ENCODE data around the gene BICDL1.

Gene BICDL1

DNA sequence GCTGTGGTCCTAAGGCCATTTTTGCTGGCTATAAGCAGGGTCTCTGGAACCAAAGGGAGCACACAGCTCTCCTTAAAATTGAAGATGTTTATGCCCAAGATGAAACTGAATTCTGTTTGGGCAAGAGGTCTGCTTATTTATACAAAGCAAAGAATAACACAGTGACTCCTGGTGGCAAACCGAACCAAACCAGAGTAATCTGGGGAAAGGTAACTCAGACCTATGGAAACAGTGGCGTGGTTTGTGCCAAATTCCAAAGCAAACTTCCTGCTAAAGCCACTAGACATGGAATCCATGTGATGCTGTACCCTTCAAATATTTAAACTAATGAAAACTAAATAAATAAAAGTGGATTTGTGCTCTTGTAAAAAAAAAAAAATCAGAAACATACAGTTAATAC is 29.6 kb upstream of the BICDL1 start:
- Histone ChIP-seq H3K9me3 (ENCODE audit: insufficient read depth, low read depth, low read length) (peaks cover 5% of the 10 kb centered on the region), H3K4me2 (ENCODE audit: low read length) (no peak overlapping the region), H3K4me3 (ENCODE audit: low read depth, low read length) (no peak overlapping the region), H3K79me2 (ENCODE audit: control insufficient read depth, insufficient read depth, low read length, poor library complexity) (no peaks in the 10 kb centered on the region), H2BK12ac (ENCODE audit: low read length) (no peak overlapping the region), H3K36me3 (ENCODE audit: control insufficient read depth in 1 of 2, insufficient read depth in 2 of 2, low read length in 2 of 2) (no peaks in the 10 kb centered on the region), H3K4me1 (ENCODE audit: control insufficient read depth in 1 of 2, insufficient read depth in 2 of 2, low read length in 2 of 2) (no peaks in the 10 kb centered on the region), H3K14ac (ENCODE audit: low read length) (no peak overlapping the region), H2BK5ac (ENCODE audit: low read depth, low read length, poor library complexity) (no peak overlapping the region), H3K27ac (ENCODE audit: low read depth, low read length) (no peak overlapping the region), H3K4ac (ENCODE audit: low read depth, low read length) (no peak overlapping the region), H3K79me1 (ENCODE audit: low read length) (no peaks in the 10 kb centered on the region), H3K23ac (ENCODE audit: low read length) (no peak overlapping the region), H3K18ac (ENCODE audit: low read length) (no peak overlapping the region), H4K12ac (ENCODE audit: low read depth, low read length) (no peak overlapping the region), H4K8ac (ENCODE audit: low read depth, low read length) (no peak overlapping the region), H2BK120ac (ENCODE audit: insufficient read depth, low read length, poor library complexity) (no peak overlapping the region), H2AK5ac (ENCODE audit: low read length) (no peak overlapping the region), H3K27me3 (ENCODE audit: insufficient read depth, low read length) (no peaks in the 10 kb centered on the region), H3K9ac (ENCODE audit: low read length) (no peak overlapping the region), H2AFZ (ENCODE audit: insufficient read depth, low read length, poor library complexity) (no peak overlapping the region), H4K91ac (ENCODE audit: low read depth, low read length) (no peak overlapping the region)
- no peak for DNase-seq
- WGBS (ENCODE audit: extremely low coverage, insufficient coverage, insufficient read length): no CpG with 5 or more reads among the region's 2 CpGs

DNA sequence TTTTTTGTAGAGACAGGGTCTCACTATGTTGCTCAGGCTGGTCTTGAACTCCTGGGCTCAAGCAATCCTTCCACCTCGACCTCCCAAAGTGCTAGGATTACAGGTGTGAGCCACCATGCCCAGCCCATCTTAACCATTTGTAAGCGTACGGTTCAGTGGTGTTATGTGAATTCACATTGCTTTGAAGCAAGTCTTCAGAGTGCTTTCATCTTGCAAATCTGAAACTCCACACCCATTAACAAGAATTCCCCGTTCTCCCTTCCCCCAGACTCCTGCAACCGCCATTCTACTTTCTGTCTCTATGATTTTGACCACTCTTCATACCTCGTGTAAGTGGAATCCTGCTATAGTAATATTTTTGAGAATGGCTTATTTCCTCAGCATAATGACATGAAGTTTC is 24.9 kb upstream of the BICDL1 start:
- Histone ChIP-seq H4K8ac (ENCODE audit: low read depth, low read length) (no peak overlapping the region), H3K27ac (ENCODE audit: low read depth, low read length) (no peak overlapping the region), H2AFZ (ENCODE audit: insufficient read depth, low read length, poor library complexity) (no peak overlapping the region), H3K27me3 (ENCODE audit: insufficient read depth, low read length) (no peaks in the 10 kb centered on the region), H3K4me1 (ENCODE audit: control insufficient read depth in 1 of 2, insufficient read depth in 2 of 2, low read length in 2 of 2) (no peaks in the 10 kb centered on the region), H3K79me1 (ENCODE audit: low read length) (no peaks in the 10 kb centered on the region), H4K12ac (ENCODE audit: low read depth, low read length) (no peak overlapping the region), H2AK5ac (ENCODE audit: low read length) (no peak overlapping the region), H3K4ac (ENCODE audit: low read depth, low read length) (no peak overlapping the region), H3K36me3 (ENCODE audit: control insufficient read depth in 1 of 2, insufficient read depth in 2 of 2, low read length in 2 of 2) (no peaks in the 10 kb centered on the region), H3K79me2 (ENCODE audit: control insufficient read depth, insufficient read depth, low read length, poor library complexity) (no peaks in the 10 kb centered on the region), H3K23ac (ENCODE audit: low read length) (no peak overlapping the region), H3K9me3 (ENCODE audit: insufficient read depth, low read depth, low read length) (no peaks in the 10 kb centered on the region), H2BK12ac (ENCODE audit: low read length) (no peak overlapping the region), H2BK120ac (ENCODE audit: insufficient read depth, low read length, poor library complexity) (no peak overlapping the region), H3K18ac (ENCODE audit: low read length) (no peak overlapping the region), H4K91ac (ENCODE audit: low read depth, low read length) (no peak overlapping the region), H3K9ac (ENCODE audit: low read length) (no peak overlapping the region), H3K14ac (ENCODE audit: low read length) (no peak overlapping the region), H3K4me3 (ENCODE audit: low read depth, low read length) (no peak overlapping the region), H2BK5ac (ENCODE audit: low read depth, low read length, poor library complexity) (no peak overlapping the region), H3K4me2 (ENCODE audit: low read length) (no peak overlapping the region)
- no peak for DNase-seq
- no CpG with 5 or more reads among the region's 6 CpGs for WGBS (ENCODE audit: extremely low coverage, insufficient coverage, insufficient read length)

DNA sequence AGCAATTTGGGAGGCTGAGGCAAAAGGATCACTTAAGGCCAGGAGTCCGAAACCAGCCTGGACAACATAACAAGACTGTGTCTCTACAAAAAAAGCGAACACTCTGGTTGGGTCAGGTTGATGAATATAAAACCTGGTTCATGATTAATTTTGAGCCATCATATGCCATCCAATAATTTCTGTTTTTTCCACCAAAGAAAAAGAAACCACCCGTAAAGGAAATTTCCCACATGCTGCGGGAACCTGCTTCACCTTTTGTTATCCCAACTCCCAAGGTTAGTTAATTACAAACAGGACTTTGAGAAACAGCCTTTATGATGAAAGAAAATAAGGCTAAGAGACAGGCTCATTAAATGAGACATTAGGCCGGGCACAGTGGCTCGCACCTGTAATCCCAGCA is 24.1 kb upstream of the BICDL1 start:
- no peaks in the 10 kb centered on the region for H3K36me3 ChIP-seq (ENCODE audit: control insufficient read depth in 1 of 2, insufficient read depth in 2 of 2, low read length in 2 of 2)
- H3K14ac ChIP-seq (ENCODE audit: low read length): no peak overlapping the region
- H3K4ac ChIP-seq (ENCODE audit: low read depth, low read length): no peak overlapping the region
- H2AK5ac ChIP-seq (ENCODE audit: low read length): no peak overlapping the region
- H4K8ac ChIP-seq (ENCODE audit: low read depth, low read length): no peak overlapping the region
- no peaks in the 10 kb centered on the region for H3K79me2 ChIP-seq (ENCODE audit: control insufficient read depth, insufficient read depth, low read length, poor library complexity)
- H4K12ac ChIP-seq (ENCODE audit: low read depth, low read length): no peak overlapping the region
- H3K9me3 ChIP-seq (ENCODE audit: insufficient read depth, low read depth, low read length): no peaks in the 10 kb centered on the region
- H4K91ac ChIP-seq (ENCODE audit: low read depth, low read length): no peak overlapping the region
- no peak overlapping the region for H3K23ac ChIP-seq (ENCODE audit: low read length)
- no peak overlapping the region for H2BK12ac ChIP-seq (ENCODE audit: low read length)
- H2BK120ac ChIP-seq (ENCODE audit: insufficient read depth, low read length, poor library complexity): no peak overlapping the region
- no peak overlapping the region for H3K4me3 ChIP-seq (ENCODE audit: low read depth, low read length)
- no peak overlapping the region for H3K27ac ChIP-seq (ENCODE audit: low read depth, low read length)
- H3K4me2 ChIP-seq (ENCODE audit: low read length): no peak overlapping the region
- DNase-seq: no peak
- no CpG with 5 or more reads among the region's 6 CpGs for WGBS (ENCODE audit: extremely low coverage, insufficient coverage, insufficient read length)
- no peak overlapping the region for H3K18ac ChIP-seq (ENCODE audit: low read length)
- no peaks in the 10 kb centered on the region for H3K4me1 ChIP-seq (ENCODE audit: control insufficient read depth in 1 of 2, insufficient read depth in 2 of 2, low read length in 2 of 2)
- H2AFZ ChIP-seq (ENCODE audit: insufficient read depth, low read length, poor library complexity): no peak overlapping the region
- no peak overlapping the region for H2BK5ac ChIP-seq (ENCODE audit: low read depth, low read length, poor library complexity)
- no peaks in the 10 kb centered on the region for H3K79me1 ChIP-seq (ENCODE audit: low read length)
- H3K27me3 ChIP-seq (ENCODE audit: insufficient read depth, low read length): no peaks in the 10 kb centered on the region
- H3K9ac ChIP-seq (ENCODE audit: low read length): no peak overlapping the region

DNA sequence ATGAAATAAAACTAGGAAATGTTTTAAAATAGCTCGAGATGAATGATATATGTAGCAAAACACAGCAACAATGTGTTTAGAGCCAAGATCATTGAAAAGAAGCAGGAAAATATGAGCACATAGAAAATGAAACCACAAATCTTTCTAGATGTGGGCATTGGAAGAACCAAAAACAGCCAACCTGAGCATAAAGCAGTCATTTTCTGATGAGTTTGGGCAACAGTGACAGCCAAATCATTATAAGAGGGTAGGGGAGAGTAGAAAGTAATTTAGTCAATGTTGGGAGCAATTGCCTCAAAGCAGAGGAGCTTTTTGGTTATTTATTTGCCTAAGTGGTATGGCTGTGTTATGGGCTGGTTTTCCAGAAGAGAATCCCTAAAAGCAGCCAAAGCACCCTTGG is 8.8 kb upstream of the BICDL1 start:
- Histone ChIP-seq H2BK12ac (ENCODE audit: low read length) (no peak overlapping the region), H3K18ac (ENCODE audit: low read length) (no peak overlapping the region), H3K23ac (ENCODE audit: low read length) (no peak overlapping the region), H2AFZ (ENCODE audit: insufficient read depth, low read length, poor library complexity) (no peak overlapping the region), H3K79me2 (ENCODE audit: control insufficient read depth, insufficient read depth, low read length, poor library complexity) (no peaks in the 10 kb centered on the region), H3K79me1 (ENCODE audit: low read length) (no peaks in the 10 kb centered on the region), H3K36me3 (ENCODE audit: control insufficient read depth in 1 of 2, insufficient read depth in 2 of 2, low read length in 2 of 2) (no peaks in the 10 kb centered on the region), H4K8ac (ENCODE audit: low read depth, low read length) (no peak overlapping the region), H3K27ac (ENCODE audit: low read depth, low read length) (no peak overlapping the region), H3K4me3 (ENCODE audit: low read depth, low read length) (no peak overlapping the region), H4K12ac (ENCODE audit: low read depth, low read length) (no peak overlapping the region), H2AK5ac (ENCODE audit: low read length) (no peak overlapping the region), H3K14ac (ENCODE audit: low read length) (no peak overlapping the region), H3K4me1 (ENCODE audit: control insufficient read depth in 1 of 2, insufficient read depth in 2 of 2, low read length in 2 of 2) (no peaks in the 10 kb centered on the region), H2BK5ac (ENCODE audit: low read depth, low read length, poor library complexity) (no peak overlapping the region), H3K9me3 (ENCODE audit: insufficient read depth, low read depth, low read length) (no peaks in the 10 kb centered on the region), H3K4ac (ENCODE audit: low read depth, low read length) (no peak overlapping the region), H2BK120ac (ENCODE audit: insufficient read depth, low read length, poor library complexity) (no peak overlapping the region), H3K9ac (ENCODE audit: low read length) (no peak overlapping the region), H3K27me3 (ENCODE audit: insufficient read depth, low read length) (no peaks in the 10 kb centered on the region), H4K91ac (ENCODE audit: low read depth, low read length) (no peak overlapping the region), H3K4me2 (ENCODE audit: low read length) (no peak overlapping the region)
- no CpG with 5 or more reads among the region's 1 CpG for WGBS (ENCODE audit: extremely low coverage, insufficient coverage, insufficient read length)
- DNase-seq: no peak

Data from trophoblast cell (in vitro differentiated cells and primary cell).